Breast epithelium (tissue), 3 donors: ENCODE measurements around the gene GUCY1A2.

Source experiments
- CTCF ChIP-seq, 3 donors: fragments of 450-650 bp; IDR thresholded peaks; one replicate each; pipeline ENCODE4 v1.5.1; 2016 to 2017; ENCODE audit warnings: antibody characterized with exemption in 3 of 3, mild to moderate bottlenecking in 3 of 3, moderate library complexity in 3 of 3
- POLR2AphosphoS5 ChIP-seq, 3 donors: sonication (generic); formaldehyde crosslinking; IDR thresholded peaks; one replicate each; pipeline ENCODE4 v1.6.1; 2017; ENCODE audit warnings: antibody characterized with exemption in 3 of 3

GRCh38 chr11:106943089-106943488, 75.2 kb downstream of the GUCY1A2 start:
- TF ChIP-seq CTCF (IDR thresholded peaks at IDR 0.05) (no peak), POLR2AphosphoS5 (IDR thresholded peaks at IDR 0.05) (no peak)
